HFFc6 (cell line): Measurements from ENCODE around the gene CLTCL1. TPM values are rescaled to one million over a fixed set of nuclear protein-coding genes. Genes with fewer than 3 reads are reported as not detected.

ENCODE experiments used
- DNase-seq: peaks from one replicate; pipeline ENCODE4 v3.0.0-alpha.2; 2018
- H3K27ac Mint-ChIP-seq: 2 replicates; pipeline ENCODE4 v1.8.0; 2020; ENCODE audit warnings: mild to moderate bottlenecking, mixed read lengths
- H3K27me3 Mint-ChIP-seq: 2 replicates; pipeline ENCODE4 v1.8.0; 2021; ENCODE audit warnings: mild to moderate bottlenecking, moderate library complexity, mixed read lengths; ENCODE audit not compliant: insufficient read depth
- H3K36me3 Mint-ChIP-seq: 2 replicates; pipeline ENCODE4 v1.8.0; 2021; ENCODE audit warnings: low read depth, mixed read lengths
- H3K4me1 Mint-ChIP-seq: 2 replicates; pipeline ENCODE4 v1.8.0; 2020; ENCODE audit warnings: low read depth, mixed read lengths
- H3K4me3 Mint-ChIP-seq: 2 replicates; pipeline ENCODE4 v1.8.0; 2020; ENCODE audit warnings: mild to moderate bottlenecking, moderate library complexity, mixed read lengths
- H3K9me3 Mint-ChIP-seq: 2 replicates; pipeline ENCODE4 v1.8.0; 2020; ENCODE audit warnings: mild to moderate bottlenecking, mixed read lengths
- CTCF ChIP-seq: fragments of 200-600 bp; sonication (generic); IDR thresholded peaks from 2 replicates; pipeline ENCODE4 v1.5.0; 2021; ENCODE audit warnings: antibody characterized with exemption, mild to moderate bottlenecking
- total RNA-seq, 6 experiments: library from RNA; stranded (reverse); fragmentation: NEBNext Ultra II Directional; extraction: Animal tissue kit (Norgen Biotek cat#: 25700); gene quantifications; 2 replicates in 1 of 6; 3 replicates in 5 of 6; pipeline ENCODE4 v1.2.3, GENCODE V29; 2021

Gene CLTCL1
- total RNA-seq, 6 experiments from 2014 or later = 6.3 to 9.0 (median 7.3) TPM

GRCh38 chr22:19213442-19214077 lies 78.0 kb downstream of the CLTCL1 start:
- Mint-ChIP-seq H3K27me3 (no peaks in the 10 kb centered on the region), H3K4me3 (no peak overlapping the region), H3K9me3 (no peaks in the 10 kb centered on the region), H3K36me3 (peaks cover 10% of the 10 kb centered on the region), H3K4me1 (no peaks in the 10 kb centered on the region; the same call in 1 of the 2 replicates), H3K27ac (no peak overlapping the region)
- TF ChIP-seq CTCF = no peak
- no peak for DNase-seq

GRCh38 chr22:19213001-19213400 lies 78.5 kb downstream of the CLTCL1 start:
- Mint-ChIP-seq H3K27ac (no peak overlapping the region), H3K27me3 (no peaks in the 10 kb centered on the region), H3K4me3 (no peak overlapping the region), H3K36me3 (peaks cover 10% of the 10 kb centered on the region), H3K9me3 (no peaks in the 10 kb centered on the region), H3K4me1 (no peaks in the 10 kb centered on the region; the same call in 1 of the 2 replicates)
- TF ChIP-seq CTCF = no peak
- DNase-seq = no peak

GRCh38 chr22:19212302-19212870 lies 79.1 kb downstream of the CLTCL1 start:
- TF ChIP-seq CTCF = no peak
- Mint-ChIP-seq H3K27ac (no peak overlapping the region), H3K4me3 (no peak overlapping the region), H3K27me3 (no peaks in the 10 kb centered on the region), H3K4me1 (no peaks in the 10 kb centered on the region; the same call in 1 of the 2 replicates), H3K36me3 (peaks cover 10% of the 10 kb centered on the region), H3K9me3 (no peaks in the 10 kb centered on the region)
- no peak for DNase-seq

- Mint-ChIP-seq H3K36me3 (peaks cover 5% of the 10 kb centered on the region; the same call in 1 of the 2 replicates), H3K27ac (no peak overlapping the region), H3K4me3 (no peak overlapping the region), H3K27me3 (no peaks in the 10 kb centered on the region), H3K9me3 (no peaks in the 10 kb centered on the region), H3K4me1 (no peaks in the 10 kb centered on the region; the same call in 1 of the 2 replicates)
- no peak for DNase-seq
- no peak for TF ChIP-seq CTCF
Observed at GRCh38 chr22:19210188-19210587, 81.3 kb downstream of the CLTCL1 start.

- H3K9me3 Mint-ChIP-seq = no peaks in the 10 kb centered on the region
- H3K4me3 Mint-ChIP-seq = no peak overlapping the region
- H3K27ac Mint-ChIP-seq = no peak overlapping the region
- H3K4me1 Mint-ChIP-seq = no peaks in the 10 kb centered on the region
- no peaks in the 10 kb centered on the region; the same call in 1 of the 2 replicates for H3K27me3 Mint-ChIP-seq
- 0 out of 2 replicates have a peak, but pooled peaks cover 5% of the 10 kb centered on the region for H3K36me3 Mint-ChIP-seq
- DNase-seq = no peak
- no peak for TF ChIP-seq CTCF
Observed at GRCh38 chr22:19208287-19208847, 83.2 kb downstream of the CLTCL1 start.
